ENCODE measurements around the gene PCK2.

PCK2 gene

GRCh38 chr14:24051789-24052655 lies 42.1 kb upstream of the PCK2 start, which contains the start of gene CARMIL3:
TSS of gene CARMIL3 (plus strand) at chr14:24052009. CDS start at chr14:24052154, 145 bp downstream.
- Histone ChIP-seq H4K20me1 (ENCODE audit: insufficient read depth, low read length) (no peaks in the 10 kb centered on the region), H3F3A (ENCODE audit: insufficient read depth, low read length) (no peaks in the 10 kb centered on the region), H3K9me2 (replicated peaks; ENCODE audit: insufficient read depth, low read length) (no peaks in the 10 kb centered on the region), H3K4me1 (ENCODE audit: low read length) (no peaks in the 10 kb centered on the region), H3K9ac (ENCODE audit: low read length) (peak within 1 kb of the TSS; percentile 33; the same call in 1 of the 2 replicates), H3K4me2 (ENCODE audit: low read depth, low read length) (peak within 1 kb of the TSS; percentile 92), H3K27me3 (replicated peaks; ENCODE audit: insufficient read depth, low read length) (no peaks in the 10 kb centered on the region; the same call in 1 of the 2 replicates), H3K36me3 (replicated peaks; ENCODE audit: insufficient read depth, low read length) (no peaks in the 10 kb centered on the region), H3K79me2 (ENCODE audit: low read length) (no peaks in the 10 kb centered on the region), H3K4me3 (ENCODE audit: low read length) (peak within 1 kb of the TSS; percentile 61), H3K27ac (ENCODE audit: low read length) (no peak within 1 kb of the TSS), H3K9me3 (replicated peaks; ENCODE audit: insufficient read depth, low read length) (no peaks in the 10 kb centered on the region), H2AFZ (ENCODE audit: low read length) (peak within 1 kb of the TSS; percentile 85)
- TF ChIP-seq EZH2phosphoT487 (IDR thresholded peaks at IDR 0.05; ENCODE audit: low read length) (no peak), CTCF (IDR thresholded peaks at IDR 0.05; ENCODE audit: low read length) (no peak), EZH2 (optimal IDR thresholded peaks at IDR 0.05; ENCODE audit: low read depth, low read length) (no peak)
- peak; percentile 52 for DNase-seq

DNA sequence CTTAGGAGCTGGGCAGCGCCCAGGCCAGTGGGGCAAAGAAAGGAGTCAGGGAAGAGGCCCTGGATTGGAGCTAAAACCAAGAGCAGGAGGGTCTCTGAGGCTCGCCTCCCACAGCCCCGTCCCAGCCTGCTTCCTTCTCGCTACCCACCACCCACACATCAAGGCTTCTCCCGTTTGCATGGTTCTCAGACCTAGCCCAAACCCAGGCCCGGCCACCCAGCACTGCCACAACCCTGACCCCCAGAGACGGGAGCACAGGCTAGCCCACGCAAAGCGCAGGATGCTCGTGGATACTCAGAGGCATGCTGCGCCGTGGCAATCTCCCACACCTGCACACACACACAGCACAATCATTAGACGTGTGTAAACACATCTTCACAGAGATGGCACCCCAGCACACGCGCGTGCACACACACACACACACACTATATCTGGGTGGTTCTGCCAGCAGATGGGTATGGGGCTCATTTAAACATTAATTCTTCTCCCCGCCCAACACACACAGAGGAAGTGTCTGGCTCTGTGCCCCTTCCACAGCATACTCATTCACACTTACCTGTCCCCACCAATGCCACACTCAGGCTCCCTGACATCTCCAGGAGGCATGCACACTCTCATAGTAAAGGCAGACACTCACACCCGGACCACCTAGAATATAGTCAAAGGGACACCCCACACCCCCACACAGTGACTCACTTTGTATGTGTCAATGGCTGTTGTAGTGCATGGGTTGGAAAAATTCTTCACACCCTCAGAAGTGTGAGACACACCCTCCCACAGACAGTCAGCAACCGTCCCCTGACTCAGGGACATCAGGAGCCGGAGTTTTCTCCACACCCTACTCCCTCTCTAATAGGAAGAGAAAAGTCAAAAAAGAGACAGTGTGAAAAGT lies 41.2 kb upstream of the PCK2 start:
- peak overlapping the region; percentile 61; the same call in 1 of the 2 replicates for H3K4me3 ChIP-seq (ENCODE audit: low read length)
- H3K9ac ChIP-seq (ENCODE audit: low read length), result no peak overlapping the region
- no peaks in the 10 kb centered on the region for H3K9me3 ChIP-seq (replicated peaks; ENCODE audit: insufficient read depth, low read length)
- no peak for TF ChIP-seq CTCF (IDR thresholded peaks at IDR 0.05; ENCODE audit: low read length)
- no peak for TF ChIP-seq EZH2phosphoT487 (IDR thresholded peaks at IDR 0.05; ENCODE audit: low read length)
- no peak for TF ChIP-seq EZH2 (optimal IDR thresholded peaks at IDR 0.05; ENCODE audit: low read depth, low read length)
- no peaks in the 10 kb centered on the region for H4K20me1 ChIP-seq (ENCODE audit: insufficient read depth, low read length)
- H3K27ac ChIP-seq (ENCODE audit: low read length), result no peak overlapping the region
- DNase-seq, result no peak
- no peaks in the 10 kb centered on the region for H3K36me3 ChIP-seq (replicated peaks; ENCODE audit: insufficient read depth, low read length)
- no peaks in the 10 kb centered on the region for H3F3A ChIP-seq (ENCODE audit: insufficient read depth, low read length)
- H3K4me1 ChIP-seq (ENCODE audit: low read length), result no peaks in the 10 kb centered on the region
- H3K4me2 ChIP-seq (ENCODE audit: low read depth, low read length), result peak overlapping the region; percentile 92; the same call in 1 of the 2 replicates
- no peaks in the 10 kb centered on the region for H3K79me2 ChIP-seq (ENCODE audit: low read length)
- H3K9me2 ChIP-seq (replicated peaks; ENCODE audit: insufficient read depth, low read length), result no peaks in the 10 kb centered on the region
- no peak overlapping the region for H2AFZ ChIP-seq (ENCODE audit: low read length)
- H3K27me3 ChIP-seq (replicated peaks; ENCODE audit: insufficient read depth, low read length), result no peaks in the 10 kb centered on the region; the same call in 1 of the 2 replicates

DNA sequence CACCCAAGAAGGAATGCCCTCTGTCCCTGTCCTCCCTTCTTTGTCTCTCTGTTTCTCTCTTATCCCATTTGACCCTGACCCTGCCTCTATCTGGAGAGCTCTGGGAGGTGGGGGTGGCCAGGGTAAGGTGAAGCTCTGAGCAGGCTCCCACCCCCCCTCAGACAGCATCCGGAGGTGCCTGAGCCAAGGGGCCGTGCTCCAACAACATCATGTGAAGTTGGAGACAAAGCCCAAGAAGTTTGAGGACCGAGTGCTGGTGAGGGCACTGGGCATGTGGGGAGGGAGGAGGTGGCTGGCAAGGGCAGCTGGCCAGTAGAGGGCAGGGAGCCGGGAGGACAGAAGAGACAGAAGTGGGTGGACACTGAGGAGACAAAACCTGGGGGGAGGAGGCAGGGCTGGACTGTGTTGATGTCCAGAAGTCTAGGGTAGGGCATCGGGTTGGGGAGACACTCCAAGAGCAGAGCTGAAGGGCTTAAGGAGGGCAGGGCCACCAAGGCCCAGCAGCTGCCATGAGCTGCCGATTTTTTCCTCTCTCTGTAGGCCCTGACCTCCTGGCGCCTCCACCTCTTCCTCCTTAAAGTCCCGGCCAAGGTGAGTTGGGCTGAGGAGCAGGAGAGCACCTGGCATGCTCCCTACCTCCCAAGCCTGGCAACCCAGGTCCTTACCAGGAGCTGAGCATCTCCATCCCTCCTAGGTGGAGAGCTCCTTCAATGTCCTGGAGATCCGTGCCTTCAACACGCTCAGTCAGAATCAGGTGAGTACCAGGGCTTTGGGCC lies 40.4 kb upstream of the PCK2 start:
- no peaks in the 10 kb centered on the region for H3K9me2 ChIP-seq (replicated peaks; ENCODE audit: insufficient read depth, low read length)
- no peaks in the 10 kb centered on the region for H3K4me1 ChIP-seq (ENCODE audit: low read length)
- no peak overlapping the region for H3K9ac ChIP-seq (ENCODE audit: low read length)
- no peaks in the 10 kb centered on the region for H4K20me1 ChIP-seq (ENCODE audit: insufficient read depth, low read length)
- no peaks in the 10 kb centered on the region for H3K9me3 ChIP-seq (replicated peaks; ENCODE audit: insufficient read depth, low read length)
- DNase-seq, result no peak
- H2AFZ ChIP-seq (ENCODE audit: low read length), result no peak overlapping the region
- no peaks in the 10 kb centered on the region for H3F3A ChIP-seq (ENCODE audit: insufficient read depth, low read length)
- no peaks in the 10 kb centered on the region for H3K79me2 ChIP-seq (ENCODE audit: low read length)
- H3K4me3 ChIP-seq (ENCODE audit: low read length), result no peak overlapping the region
- TF ChIP-seq CTCF (IDR thresholded peaks at IDR 0.05; ENCODE audit: low read length), result no peak
- no peak for TF ChIP-seq EZH2phosphoT487 (IDR thresholded peaks at IDR 0.05; ENCODE audit: low read length)
- TF ChIP-seq EZH2 (optimal IDR thresholded peaks at IDR 0.05; ENCODE audit: low read depth, low read length), result no peak
- H3K36me3 ChIP-seq (replicated peaks; ENCODE audit: insufficient read depth, low read length), result no peaks in the 10 kb centered on the region
- no peak overlapping the region for H3K4me2 ChIP-seq (ENCODE audit: low read depth, low read length)
- H3K27ac ChIP-seq (ENCODE audit: low read length), result no peak overlapping the region
- H3K27me3 ChIP-seq (replicated peaks; ENCODE audit: insufficient read depth, low read length), result no peaks in the 10 kb centered on the region; the same call in 1 of the 2 replicates
